NCI-H146 (cell line): ENCODE data around the gene CCNG1.

Source experiments
- DNase-seq: peaks from one replicate; lab custom pipeline; 2025; lab: John Stamatoyannopoulos, UW

Gene CCNG1

DNA sequence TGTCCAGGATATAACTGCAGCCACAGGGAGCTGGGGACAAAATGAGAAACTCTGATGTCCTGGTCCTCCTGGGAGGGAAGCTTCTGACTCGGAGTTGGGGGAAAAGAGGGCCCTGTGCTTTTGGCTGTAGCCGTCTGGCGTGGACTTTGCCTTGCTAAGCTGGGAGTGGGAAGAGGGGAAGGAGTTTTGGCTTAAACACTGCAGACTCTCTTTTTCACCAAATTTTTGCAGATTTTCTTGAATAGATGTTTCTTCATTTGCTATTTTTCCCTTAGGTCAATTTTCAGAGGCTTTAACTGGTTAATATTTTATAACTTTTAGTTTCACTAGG lies 52.3 kb downstream of the CCNG1 start:
- no peak for DNase-seq
